ENCODE measurements around the gene MAGI3. TPM values are rescaled to one million over a fixed set of nuclear protein-coding genes. Genes with fewer than 3 reads are reported as not detected.

MAGI3 gene
- total RNA-seq: 12.4 and 18.5 TPM in 2 replicates

GRCh38 chr1:113389953-113390834, at the start of gene MAGI3:
Gene MAGI3 (plus strand): TSS chr1:113390515. CDS start chr1:113391034, 519 bp downstream.

Small RNA genes within 50 kb of the gene (small RNA-seq; reads per million reads assigned to genes)
- gene MTND5P20: not detected
